Activated naive CD8-positive, alpha-beta T cell treated with anti-CD3 and anti-CD28 coated beads, Interleukin-2, amount 50 U/mL, for 16 hours (primary cell): ENCODE data around the gene EDARADD.

Experiments used
- DNase-seq: peaks from one replicate; pipeline ENCODE4 v3.0.0-alpha.2; 2020; ENCODE audit warnings: low read depth, low spot score

EDARADD gene

DNA sequence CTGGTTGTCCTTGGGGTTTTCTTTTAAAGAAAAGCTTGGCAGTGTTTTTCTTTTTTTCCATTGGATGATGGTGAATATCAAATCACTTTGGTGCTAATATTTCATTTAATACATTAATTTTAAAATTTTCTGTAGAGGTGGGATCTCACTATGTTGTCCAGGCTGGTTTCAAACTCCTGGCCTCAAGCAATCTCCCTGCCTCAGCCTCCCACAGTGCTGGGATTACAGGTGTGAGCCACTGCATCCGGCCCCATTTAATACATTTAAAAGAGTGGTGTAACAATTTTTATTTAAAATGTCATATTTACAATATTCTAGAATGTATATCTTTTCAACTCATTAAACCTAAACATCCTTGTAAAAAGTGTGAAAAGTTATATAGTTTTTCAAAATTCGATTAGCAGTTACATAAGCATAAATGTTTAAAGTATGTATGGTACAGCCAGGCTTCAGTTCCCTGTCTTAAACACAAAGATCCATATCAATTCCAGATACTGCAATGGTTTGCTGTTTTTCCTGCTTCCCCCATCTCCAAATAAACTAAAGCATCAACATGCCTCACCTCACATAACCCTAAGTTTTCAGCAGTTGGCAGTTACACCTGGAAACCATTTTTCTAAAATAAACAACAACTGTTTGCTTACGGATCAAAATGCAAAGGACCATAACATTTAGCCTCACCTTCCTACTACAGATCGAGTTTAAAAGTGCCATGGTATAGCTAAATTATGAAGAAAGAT is 120.8 kb downstream of the EDARADD start:
- no peak for DNase-seq

DNA sequence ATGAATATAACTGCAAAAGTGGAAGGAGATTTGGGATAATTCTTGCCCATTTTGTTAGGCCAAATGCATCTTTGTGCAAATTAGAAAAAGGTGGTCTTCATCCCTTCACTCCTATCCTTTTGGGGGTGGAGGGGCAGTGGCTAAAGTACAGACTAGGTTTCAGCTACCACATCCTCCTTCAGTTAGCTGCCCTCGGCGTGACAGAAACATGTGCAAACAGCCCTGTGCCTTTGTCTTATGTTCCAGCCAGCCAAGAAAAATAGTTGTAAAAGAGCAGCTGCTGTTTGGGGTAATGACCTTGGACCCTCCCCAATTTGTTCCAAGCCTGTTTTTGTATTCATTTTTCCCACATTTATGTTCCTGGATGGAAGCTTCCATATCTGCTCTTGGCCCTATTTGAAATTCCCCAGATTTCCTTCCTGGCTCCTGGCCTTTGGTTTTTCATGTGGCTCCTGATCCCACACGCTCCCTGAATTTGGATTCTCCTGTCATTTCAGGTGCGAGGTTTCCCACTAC is 121.4 kb downstream of the EDARADD start:
- no peak for DNase-seq

- no peak for DNase-seq
These were observed 123.0 kb downstream of the EDARADD start for GRCh38 chr1:236516929-236517704.

GRCh38 chr1:236518322-236518721 is 124.2 kb downstream of the EDARADD start:
- no peak for DNase-seq

- DNase-seq, result no peak
These were observed 126.4 kb downstream of the EDARADD start for GRCh38 chr1:236520445-236521005.

- no peak for DNase-seq
These were observed 129.0 kb downstream of the EDARADD start for GRCh38 chr1:236522937-236523703.

DNA sequence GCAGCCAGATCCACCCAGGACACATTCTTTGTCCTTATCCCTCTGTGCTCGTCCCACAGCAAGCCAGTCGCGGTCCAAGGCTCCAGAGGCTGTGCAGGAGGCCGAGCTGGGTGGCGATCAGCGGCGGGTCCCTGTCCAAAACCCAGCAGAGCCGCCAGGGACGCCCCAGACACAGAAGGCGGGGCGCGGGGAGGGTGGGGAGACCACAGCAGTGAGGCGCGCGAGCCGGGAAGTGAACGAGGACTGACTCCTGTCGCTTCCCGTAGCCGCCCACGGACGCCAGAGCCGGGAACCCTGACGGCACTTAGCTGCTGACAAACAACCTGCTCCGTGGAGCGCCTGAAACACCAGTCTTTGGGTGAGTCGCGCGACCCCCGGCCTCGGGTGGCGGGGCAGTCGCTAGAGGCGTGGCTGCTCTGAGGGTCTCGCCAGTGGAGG is 129.6 kb downstream of the EDARADD start, which contains the start of gene LGALS8:
Gene LGALS8, plus strand, starts transcription at position 279 of the 438 bp plus-strand sequence. CDS start 2,089 bp downstream, outside the sequence.
- peak; percentile 64 for DNase-seq

DNA sequence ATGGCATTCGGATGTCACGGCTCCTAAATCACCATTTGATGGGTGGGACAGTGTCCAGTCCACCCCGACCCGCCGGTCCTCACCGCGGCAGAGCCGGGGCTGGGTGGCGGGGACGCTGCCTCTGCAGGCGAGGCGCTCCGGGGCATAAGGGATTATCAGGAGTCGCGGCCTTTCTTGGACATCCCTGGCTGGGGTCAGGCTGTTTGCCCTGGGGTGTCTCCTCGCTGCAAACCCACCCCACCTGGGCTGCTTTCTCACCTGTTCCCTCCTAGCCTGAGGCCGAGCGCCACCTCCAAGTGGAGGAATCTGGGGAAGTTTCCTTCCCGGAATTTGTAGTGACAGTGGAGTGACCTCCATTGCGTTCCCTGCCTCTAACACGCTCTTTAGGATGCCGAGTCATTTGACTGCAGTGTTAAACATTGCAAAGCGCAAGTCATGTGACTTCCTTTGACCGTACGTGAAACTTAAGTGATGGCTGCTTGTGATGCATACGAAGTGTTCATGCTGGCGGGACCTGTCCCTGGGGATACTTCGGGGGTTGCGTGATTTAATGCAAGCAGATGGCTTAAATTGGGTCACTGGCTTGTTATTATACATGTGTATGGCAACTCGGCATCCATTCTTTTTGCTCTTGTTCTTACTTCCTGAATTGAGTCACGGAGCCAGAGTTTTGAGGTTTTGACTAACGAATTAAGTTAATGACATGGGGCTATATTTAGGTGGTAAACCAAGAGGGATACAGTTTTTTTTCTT is 130.2 kb downstream of the EDARADD start:
- DNase-seq, result no peak

- no peak for DNase-seq
These were observed 130.8 kb downstream of the EDARADD start for GRCh38 chr1:236524895-236525184.

GRCh38 chr1:236526079-236526478 is 132.0 kb downstream of the EDARADD start:
- no peak for DNase-seq

DNA sequence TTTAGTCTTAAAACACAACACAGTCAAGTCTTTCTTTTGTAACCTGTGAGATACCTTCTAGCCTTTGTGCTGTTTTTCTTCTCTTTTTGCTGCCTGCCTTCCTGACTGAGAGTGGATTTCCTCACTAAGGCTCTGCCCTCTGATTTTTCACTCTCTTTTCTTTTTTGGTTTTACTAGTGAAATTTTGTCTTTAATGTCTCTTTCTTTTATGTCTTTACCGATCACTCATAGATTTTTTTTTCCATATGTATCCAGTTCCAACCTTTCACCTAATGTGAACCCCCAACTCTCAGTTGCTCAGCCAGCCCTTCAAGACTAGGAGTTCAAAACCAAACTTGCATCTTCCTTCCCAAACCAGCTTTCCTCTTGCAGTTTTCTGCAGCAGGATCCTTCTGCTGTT is 136.2 kb downstream of the EDARADD start:
- DNase-seq, result no peak

DNA sequence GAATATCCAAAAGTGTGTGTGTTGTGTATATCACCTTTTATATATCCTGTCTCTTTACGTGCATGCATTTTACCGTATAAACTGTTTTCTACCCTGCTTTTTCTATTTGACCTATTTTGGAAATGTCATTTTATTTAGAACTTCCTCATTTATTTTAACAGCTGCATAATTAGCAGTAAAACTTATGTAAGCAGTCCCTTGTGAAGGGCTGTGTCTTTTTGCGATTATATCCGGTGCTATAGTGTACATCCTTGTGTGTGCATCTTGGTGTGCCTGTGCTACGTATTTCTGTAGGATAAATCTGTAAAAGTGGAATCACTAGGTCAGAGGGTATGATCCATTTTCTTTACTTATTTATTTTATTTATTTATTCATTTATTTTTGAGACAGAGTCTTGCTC is 136.9 kb downstream of the EDARADD start:
- no peak for DNase-seq

DNA sequence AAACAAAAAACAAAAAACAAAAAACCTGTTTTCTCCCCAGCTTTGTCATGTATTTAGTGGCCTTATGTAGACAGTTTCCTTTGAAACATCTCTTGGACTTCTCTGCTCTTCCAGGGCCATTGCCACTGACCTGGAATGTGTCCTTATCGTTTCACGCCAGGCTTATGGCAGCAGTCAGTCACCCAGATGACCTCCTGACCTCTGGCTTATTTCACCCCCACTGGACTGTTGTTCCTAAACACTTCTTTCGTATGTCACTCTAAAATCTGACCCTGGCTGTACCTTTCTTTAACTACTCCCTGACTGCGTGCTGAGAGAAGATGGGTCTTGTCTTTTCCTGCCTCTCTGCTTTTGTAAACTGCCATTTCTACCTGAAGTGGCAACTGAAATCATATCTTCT is 138.8 kb downstream of the EDARADD start:
- no peak for DNase-seq

DNA sequence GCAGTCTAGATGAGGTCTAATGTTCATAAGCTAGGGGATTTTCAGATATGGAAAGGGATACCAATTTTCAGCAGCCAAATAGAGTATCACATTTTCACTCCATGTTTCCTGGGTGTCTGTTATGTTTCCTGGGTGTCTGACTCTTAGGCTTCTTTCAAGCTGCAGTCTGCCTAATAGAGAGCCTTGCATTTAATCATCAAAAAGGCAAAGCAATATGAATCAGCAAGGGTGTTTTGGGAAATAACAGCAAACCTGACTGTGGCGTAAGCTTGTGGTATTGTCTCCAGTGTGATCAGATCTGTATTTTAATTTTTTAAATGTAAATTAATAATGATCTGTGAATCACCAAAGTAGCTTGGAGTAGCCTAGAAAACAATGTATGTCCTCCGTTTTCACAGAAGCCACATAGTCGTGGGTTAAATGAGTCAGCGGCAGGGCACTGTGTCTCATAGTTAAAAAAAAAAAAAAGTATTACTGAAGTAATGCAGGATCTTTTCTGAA is 140.1 kb downstream of the EDARADD start:
- DNase-seq, result no peak
